Measurements from ENCODE around the gene ST6GALNAC5. TPM values are rescaled to one million over a fixed set of nuclear protein-coding genes. Genes with fewer than 3 reads are reported as not detected.
A peak's percentile ranks its signal among the peaks of the same experiment; 100 is the strongest.

ST6GALNAC5 gene
- total and polyA plus RNA-seq, 2 experiments from 2014 or later: 5.1 to 12.2 TPM

DNA sequence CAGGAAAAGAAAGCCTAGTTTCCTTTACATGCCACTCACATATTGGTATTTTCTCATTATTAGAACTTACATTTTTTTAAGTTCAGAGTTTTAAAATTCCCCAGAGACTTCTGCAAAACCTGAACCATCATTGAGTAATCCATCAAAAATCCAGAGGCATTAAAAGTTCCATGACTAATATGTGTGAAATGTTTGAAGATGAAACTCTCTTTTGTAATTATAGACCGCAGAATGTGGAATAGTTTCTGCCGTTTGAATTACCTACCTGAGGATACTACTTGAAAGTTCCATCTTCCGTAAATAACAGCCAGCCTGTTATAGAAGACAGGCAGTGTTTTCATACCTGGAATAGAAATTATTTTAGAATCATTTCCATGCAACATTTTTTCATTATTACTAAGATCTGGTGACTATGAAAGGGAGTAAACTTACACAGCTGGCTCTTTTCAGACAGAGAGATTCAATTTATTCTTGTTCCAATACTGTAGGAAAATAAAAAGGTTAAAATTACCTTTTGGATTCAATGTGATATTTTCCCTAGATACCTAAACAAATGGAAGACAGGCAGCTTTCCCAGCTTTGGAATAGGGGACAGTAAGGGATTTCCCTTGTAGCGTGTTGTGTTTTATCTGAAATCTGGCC lies 131.4 kb downstream of the ST6GALNAC5 start:
- peak overlapping the region; percentile 53 for H3K27ac ChIP-seq
- peak overlapping the region; percentile 69 for H3K4me2 ChIP-seq (ENCODE audit: unreplicated experiment)
- peaks cover 15% of the 10 kb centered on the region for H3F3A ChIP-seq (ENCODE audit: insufficient read depth)
- no peaks in the 10 kb centered on the region for H3K36me3 ChIP-seq (ENCODE audit: low read depth)
- no peaks in the 10 kb centered on the region for H3K27me3 ChIP-seq (replicated peaks; ENCODE audit: insufficient read depth)
- H3K9me2 ChIP-seq (ENCODE audit: insufficient read depth): no peaks in the 10 kb centered on the region
- peak; percentile 91 for DNase-seq
- no peaks in the 10 kb centered on the region for H3K9me3 ChIP-seq (ENCODE audit: low read depth)
- WGBS, 2 experiments (ENCODE audit: low coverage in 1 of 2, low lambda C conversion rate in 2 of 2, missing lambda C conversion rate in 2 of 2): 22 to 24% methylated on average over 4 of the region's 4 CpGs
- H3K4me1 ChIP-seq (ENCODE audit: insufficient read depth): peaks cover 19% of the 10 kb centered on the region
- H3K9ac ChIP-seq: no peak overlapping the region; the same call in 1 of the 2 replicates
- TF ChIP-seq EZH2 (IDR thresholded peaks at IDR 0.05; ENCODE audit: insufficient read depth, poor library complexity, severe bottlenecking) (no peak), EZH2phosphoT487 (IDR thresholded peaks at IDR 0.05; ENCODE audit: insufficient read depth, low read depth) (no peak)
- peak overlapping the region; percentile 30 for H3K4me3 ChIP-seq
- no peak overlapping the region for H2AFZ ChIP-seq
- no peaks in the 10 kb centered on the region for H3K79me2 ChIP-seq (ENCODE audit: insufficient read depth)
- H4K20me1 ChIP-seq (ENCODE audit: insufficient read depth): no peaks in the 10 kb centered on the region
- in situ Hi-C loops (cut with MboI): no loop called here

DNA sequence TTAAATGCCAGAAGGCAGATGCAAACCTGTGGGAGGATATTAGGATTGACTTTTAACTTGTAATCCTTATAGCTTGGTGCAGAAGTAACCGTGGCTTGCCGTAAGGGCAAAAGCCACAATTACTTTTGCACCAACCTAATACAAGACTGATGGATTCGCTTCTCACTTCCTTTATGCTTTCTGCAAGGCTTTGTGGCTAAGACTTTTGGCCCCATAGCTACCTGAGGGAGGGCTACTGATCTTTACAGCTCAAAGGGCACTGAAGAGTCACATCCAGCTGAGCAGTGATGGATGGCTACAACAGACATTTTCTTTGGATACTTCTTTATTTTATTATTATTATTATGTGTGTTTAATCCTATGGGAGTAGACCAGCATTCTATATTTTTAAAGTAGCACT lies 140.4 kb downstream of the ST6GALNAC5 start:
- in situ Hi-C loops (cut with MboI): no loop called here

DNA sequence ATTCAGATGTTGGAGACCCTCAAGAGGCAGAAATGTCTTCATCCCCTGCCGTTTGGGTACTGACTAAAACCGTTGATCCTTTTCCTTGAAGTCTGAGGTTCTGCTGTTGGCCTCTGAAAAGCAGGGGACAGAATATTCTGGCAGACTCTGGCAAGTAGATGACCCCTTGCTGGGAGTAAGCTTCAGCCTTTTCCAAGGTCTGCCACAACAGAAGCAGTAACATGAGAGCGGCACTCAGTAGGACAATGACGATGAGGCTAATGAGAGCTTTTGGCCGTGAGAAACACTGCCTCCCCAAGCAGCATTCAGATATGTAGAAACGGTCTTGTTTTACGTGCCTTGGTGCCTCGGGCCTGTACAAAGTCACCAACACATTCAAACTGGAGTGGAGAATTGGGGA lies 143.7 kb downstream of the ST6GALNAC5 start:
- H3K4me3 ChIP-seq: no peak overlapping the region
- H3K4me2 ChIP-seq (ENCODE audit: unreplicated experiment): no peak overlapping the region
- in situ Hi-C loops (cut with MboI): no loop called here
- no peaks in the 10 kb centered on the region for H3K27me3 ChIP-seq (replicated peaks; ENCODE audit: insufficient read depth)
- no peaks in the 10 kb centered on the region for H3K36me3 ChIP-seq (ENCODE audit: low read depth)
- 57 to 62% methylated on average over 8 of the region's 8 CpGs for WGBS, 2 experiments (ENCODE audit: low coverage in 1 of 2, low lambda C conversion rate in 2 of 2, missing lambda C conversion rate in 2 of 2)
- H3K4me1 ChIP-seq (ENCODE audit: insufficient read depth): no peaks in the 10 kb centered on the region
- no peak overlapping the region for H3K9ac ChIP-seq
- no peaks in the 10 kb centered on the region for H3F3A ChIP-seq (ENCODE audit: insufficient read depth)
- no peaks in the 10 kb centered on the region for H3K9me2 ChIP-seq (ENCODE audit: insufficient read depth)
- no peak overlapping the region for H3K27ac ChIP-seq
- H2AFZ ChIP-seq: no peak overlapping the region
- H3K9me3 ChIP-seq (ENCODE audit: low read depth): no peaks in the 10 kb centered on the region
- no peaks in the 10 kb centered on the region for H3K79me2 ChIP-seq (ENCODE audit: insufficient read depth)
- TF ChIP-seq EZH2 (IDR thresholded peaks at IDR 0.05; ENCODE audit: insufficient read depth, poor library complexity, severe bottlenecking) (no peak), EZH2phosphoT487 (IDR thresholded peaks at IDR 0.05; ENCODE audit: insufficient read depth, low read depth) (no peak)
- DNase-seq: no peak
- no peaks in the 10 kb centered on the region for H4K20me1 ChIP-seq (ENCODE audit: insufficient read depth)

More for the DNA sequence above, 140.4 kb downstream of the ST6GALNAC5 start:
- H3K27me3 ChIP-seq (replicated peaks; ENCODE audit: insufficient read depth): no peaks in the 10 kb centered on the region
- no peaks in the 10 kb centered on the region for H3F3A ChIP-seq (ENCODE audit: insufficient read depth)
- no peak for DNase-seq
- H3K9me2 ChIP-seq (ENCODE audit: insufficient read depth): no peaks in the 10 kb centered on the region
- H3K36me3 ChIP-seq (ENCODE audit: low read depth): no peaks in the 10 kb centered on the region
- no peak overlapping the region for H2AFZ ChIP-seq
- no peak overlapping the region for H3K9ac ChIP-seq
- H3K79me2 ChIP-seq (ENCODE audit: insufficient read depth): no peaks in the 10 kb centered on the region
- no peak overlapping the region for H3K4me2 ChIP-seq (ENCODE audit: unreplicated experiment)
- H3K9me3 ChIP-seq (ENCODE audit: low read depth): no peaks in the 10 kb centered on the region
- H3K27ac ChIP-seq: no peak overlapping the region
- TF ChIP-seq EZH2 (IDR thresholded peaks at IDR 0.05; ENCODE audit: insufficient read depth, poor library complexity, severe bottlenecking) (no peak), EZH2phosphoT487 (IDR thresholded peaks at IDR 0.05; ENCODE audit: insufficient read depth, low read depth) (no peak)
- H3K4me1 ChIP-seq (ENCODE audit: insufficient read depth): no peaks in the 10 kb centered on the region
- 86 to 89% methylated on average over 3 of the region's 3 CpGs for WGBS, 2 experiments (ENCODE audit: low coverage in 1 of 2, low lambda C conversion rate in 2 of 2, missing lambda C conversion rate in 2 of 2)
- H3K4me3 ChIP-seq: no peak overlapping the region
- H4K20me1 ChIP-seq (ENCODE audit: insufficient read depth): no peaks in the 10 kb centered on the region

DNA sequence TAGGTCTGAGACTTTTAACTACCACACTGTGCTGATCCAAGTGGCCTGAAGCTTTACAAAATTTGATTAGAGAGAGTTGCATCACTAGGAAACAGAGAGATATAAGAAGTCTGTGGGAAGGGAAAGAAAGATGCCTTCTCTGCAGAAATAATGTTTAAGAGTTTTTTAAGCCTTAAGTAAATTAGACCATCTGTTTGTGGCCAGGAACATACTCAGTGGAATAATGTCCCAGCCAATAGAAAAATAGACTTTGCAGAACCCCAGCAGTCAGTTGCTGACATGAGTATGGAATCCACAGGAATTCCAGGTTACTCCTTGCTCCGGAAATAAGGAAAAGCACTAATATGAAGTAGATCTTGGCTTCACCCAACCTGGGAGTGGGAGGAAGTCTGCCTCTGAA lies 144.8 kb downstream of the ST6GALNAC5 start:
- Histone ChIP-seq H3K4me2 (ENCODE audit: unreplicated experiment) (no peak overlapping the region), H3K36me3 (ENCODE audit: low read depth) (no peaks in the 10 kb centered on the region), H3K79me2 (ENCODE audit: insufficient read depth) (no peaks in the 10 kb centered on the region), H3F3A (ENCODE audit: insufficient read depth) (no peaks in the 10 kb centered on the region), H3K9me2 (ENCODE audit: insufficient read depth) (no peaks in the 10 kb centered on the region), H4K20me1 (ENCODE audit: insufficient read depth) (no peaks in the 10 kb centered on the region), H3K9me3 (ENCODE audit: low read depth) (no peaks in the 10 kb centered on the region), H3K4me1 (ENCODE audit: insufficient read depth) (no peaks in the 10 kb centered on the region), H3K4me3 (no peak overlapping the region), H3K27me3 (replicated peaks; ENCODE audit: insufficient read depth) (no peaks in the 10 kb centered on the region), H3K9ac (no peak overlapping the region), H2AFZ (no peak overlapping the region), H3K27ac (no peak overlapping the region)
- DNase-seq: no peak
- in situ Hi-C loops (cut with MboI): no loop called here
- TF ChIP-seq EZH2 (IDR thresholded peaks at IDR 0.05; ENCODE audit: insufficient read depth, poor library complexity, severe bottlenecking) (no peak), EZH2phosphoT487 (IDR thresholded peaks at IDR 0.05; ENCODE audit: insufficient read depth, low read depth) (no peak)
- 83 to 87% methylated on average over 1 of the region's 1 CpG for WGBS, 2 experiments (ENCODE audit: low coverage in 1 of 2, low lambda C conversion rate in 2 of 2, missing lambda C conversion rate in 2 of 2)
